ENCODE data around the gene TUBA4B. TPM values are rescaled to one million over a fixed set of nuclear protein-coding genes. Genes with fewer than 3 reads are reported as not detected.

TUBA4B gene
- total RNA-seq, 2 donors from 2014 or later: not detected

DNA sequence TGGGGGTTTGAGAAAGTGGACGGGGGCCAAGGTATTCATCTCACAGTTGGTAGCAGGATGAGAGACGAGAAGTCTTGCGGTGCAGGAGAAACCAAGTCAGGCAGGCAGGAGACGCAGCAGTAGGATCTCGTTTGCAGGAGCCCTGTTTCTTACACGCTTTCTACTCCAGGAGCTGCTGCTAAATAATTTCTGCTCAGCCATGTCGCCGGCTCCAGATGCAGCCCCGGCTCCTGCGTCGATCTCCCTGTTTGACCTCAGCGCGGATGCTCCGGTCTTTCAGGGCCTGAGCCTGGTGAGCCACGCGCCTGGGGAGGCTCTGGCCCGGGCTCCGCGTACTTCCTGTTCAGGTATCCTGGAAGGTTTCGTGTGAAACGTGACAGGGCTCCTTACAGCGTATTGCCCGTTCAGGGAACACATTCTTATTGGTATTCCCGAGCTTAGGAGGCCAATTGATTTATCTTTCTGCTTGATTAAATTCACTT is 22.9 kb upstream of the TUBA4B start:
- Mint-ChIP-seq H3K27ac (peak overlapping the region; percentile 93 to 95), H3K36me3 (peaks cover 39 to 70% of the 10 kb centered on the region in 2 donors), H3K9me3 (no peaks in the 10 kb centered on the region)
- peak; percentile 14 to 47 for ATAC-seq
- peak; percentile 56 to 64 for DNase-seq (ENCODE audit: low spot score in 2 of 2)

DNA sequence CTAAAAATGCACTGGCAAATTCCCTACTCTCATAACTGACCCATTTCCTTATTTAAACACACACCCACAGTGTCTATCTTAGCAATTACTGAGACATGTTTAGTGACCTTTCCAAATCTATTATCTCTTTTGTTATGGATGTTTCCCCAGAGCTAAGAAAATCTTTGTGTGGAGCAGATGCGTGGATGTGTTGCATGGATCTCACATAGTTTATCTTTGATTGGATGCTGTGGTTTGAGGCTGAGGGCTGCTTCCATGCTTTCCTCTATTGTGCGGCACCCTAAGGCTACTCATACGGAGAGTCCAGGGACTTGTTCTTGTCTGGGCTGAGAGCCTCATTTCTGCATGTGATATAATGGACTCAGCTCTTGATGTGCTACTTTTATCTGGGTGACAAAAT is 18.7 kb upstream of the TUBA4B start:
- no peaks in the 10 kb centered on the region for H3K9me3 Mint-ChIP-seq
- ATAC-seq (no peak), DNase-seq (ENCODE audit: low spot score in 2 of 2) (no peak)
- peaks cover 48 to 66% of the 10 kb centered on the region in 2 donors for H3K36me3 Mint-ChIP-seq
- H3K27ac Mint-ChIP-seq: peak overlapping the region; percentile 13 to 60

DNA sequence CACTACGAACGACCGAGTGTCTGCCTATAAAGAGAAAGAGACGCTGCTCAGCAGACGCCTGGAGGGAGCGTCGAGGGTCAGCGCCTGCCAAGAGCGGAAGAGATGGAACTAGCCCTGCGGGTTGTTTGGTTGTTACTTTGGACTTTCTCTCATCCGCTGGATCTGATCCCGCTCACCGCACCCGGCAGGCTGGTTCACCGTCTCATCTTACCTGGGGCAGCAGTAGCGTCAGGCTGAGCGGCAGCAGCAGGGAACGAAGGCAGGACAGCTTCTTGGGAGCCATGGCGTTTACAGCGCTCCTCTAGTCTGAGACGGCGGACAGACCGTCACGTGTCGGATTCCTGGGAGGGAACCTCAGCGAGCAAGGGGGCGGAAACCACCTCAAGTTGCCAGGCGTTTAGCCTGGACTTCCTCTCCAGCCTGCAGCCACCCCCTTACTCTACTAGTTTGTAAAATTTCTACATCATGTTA is 9.7 kb upstream of the TUBA4B start:
- H3K27ac Mint-ChIP-seq: no peak overlapping the region

DNA sequence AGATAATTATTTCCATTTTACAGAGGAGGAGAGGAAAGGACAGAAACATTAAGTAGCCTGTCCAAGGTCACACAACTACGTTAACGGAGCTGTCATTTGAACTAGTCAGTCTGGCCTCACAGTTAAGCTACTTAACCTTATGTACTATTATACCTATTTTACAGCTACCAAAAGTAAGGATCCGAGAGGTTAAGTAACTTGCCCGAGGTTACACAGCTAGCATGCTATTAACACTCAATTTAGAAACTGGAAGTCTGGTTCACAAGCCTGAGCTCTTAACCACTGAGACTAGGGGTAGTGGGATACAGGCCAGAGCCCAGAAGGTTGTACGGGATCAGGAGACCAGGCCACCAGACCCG is 8.3 kb upstream of the TUBA4B start:
- Mint-ChIP-seq H3K36me3 (peaks cover under 1 to 12% of the 10 kb centered on the region in 2 donors), H3K27ac (peak overlapping the region; percentile 97 to 99), H3K9me3 (no peaks in the 10 kb centered on the region)
- DNase-seq (ENCODE audit: low spot score in 2 of 2) (no peak), ATAC-seq (no peak)

More for the DNA sequence above, 9.7 kb upstream of the TUBA4B start:
- Mint-ChIP-seq H3K9me3 (no peaks in the 10 kb centered on the region), H3K36me3 (peaks cover 0 to 6% of the 10 kb centered on the region in 2 donors)
- DNase-seq (ENCODE audit: low spot score in 2 of 2) (no peak), ATAC-seq (no peak)

DNA sequence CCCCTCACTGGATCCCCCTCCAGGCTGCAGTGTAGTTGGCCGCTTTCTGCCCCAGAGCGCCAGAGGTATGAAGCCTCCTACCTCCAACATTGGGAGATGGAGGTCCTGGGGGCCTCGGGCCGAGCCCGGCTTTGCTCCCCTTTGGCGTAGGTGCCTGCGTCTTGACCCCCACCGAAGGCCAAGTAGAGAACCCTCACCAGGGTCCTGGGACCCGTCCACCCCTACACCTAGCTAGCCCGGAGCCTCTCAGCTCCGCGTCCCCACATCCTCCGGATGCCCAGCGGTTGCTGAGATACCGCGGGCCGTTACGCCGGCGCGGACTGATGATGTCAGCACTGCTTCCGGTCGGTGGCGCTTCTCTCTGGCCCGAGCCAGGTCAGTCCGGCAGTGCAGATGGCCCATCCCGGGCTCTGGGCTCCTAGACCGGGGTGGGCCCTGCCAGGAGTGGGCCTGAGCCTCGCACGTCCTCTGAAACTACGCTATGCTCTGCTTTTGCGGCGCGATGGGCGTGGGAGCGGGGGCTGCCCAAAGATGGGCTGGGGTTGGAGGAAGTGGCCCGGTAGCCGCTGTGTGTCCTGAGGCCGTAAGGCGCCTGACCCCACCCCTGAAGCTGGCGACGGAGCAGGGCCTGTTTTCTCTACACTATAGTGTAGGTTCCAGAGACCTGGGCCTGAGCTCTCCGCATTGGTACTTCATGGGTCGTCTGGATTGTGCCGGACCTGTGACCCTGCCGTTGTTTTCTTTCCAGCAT is 7.7 kb upstream of the TUBA4B start, which contains the start of the genes GLB1L and STK16:
Gene GLB1L (minus strand): TSS at position 297 of the 751 bp plus-strand sequence. CDS start 1,871 bp downstream, outside the sequence.
Gene STK16 (plus strand): TSS at position 332 of the 751 bp plus-strand sequence. CDS start 521 bp downstream, outside the sequence.
- Mint-ChIP-seq H3K9me3 (no peaks in the 10 kb centered on the region), H3K27ac (peak within 1 kb of the TSS; percentile 97 to 99), H3K36me3 (peaks cover 6 to 17% of the 10 kb centered on the region in 2 donors)
- DNase-seq (ENCODE audit: low spot score in 2 of 2): peak; percentile 88 to 94
- peak; percentile 66 to 83 for ATAC-seq

DNA sequence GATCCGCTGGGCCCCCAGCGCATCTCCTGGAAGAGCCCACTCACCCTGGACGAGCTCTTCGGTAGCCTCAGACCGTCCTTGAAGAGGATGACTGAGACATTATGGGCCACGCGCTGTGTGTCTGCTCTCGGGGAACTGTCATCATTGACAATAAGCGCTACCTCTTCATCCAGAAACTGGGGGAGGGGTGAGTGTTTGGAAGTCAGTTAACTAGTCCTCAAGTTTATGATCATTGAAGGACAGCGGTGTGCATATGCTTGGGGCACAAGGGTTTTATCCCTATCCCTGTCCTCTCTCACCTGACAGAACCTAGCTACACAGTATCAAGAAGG is 7.2 kb upstream of the TUBA4B start:
- peak overlapping the region; percentile 97 to 99 for H3K27ac Mint-ChIP-seq
- peak in 1 of 2 donors; percentile 27 for DNase-seq (ENCODE audit: low spot score in 2 of 2)

DNA sequence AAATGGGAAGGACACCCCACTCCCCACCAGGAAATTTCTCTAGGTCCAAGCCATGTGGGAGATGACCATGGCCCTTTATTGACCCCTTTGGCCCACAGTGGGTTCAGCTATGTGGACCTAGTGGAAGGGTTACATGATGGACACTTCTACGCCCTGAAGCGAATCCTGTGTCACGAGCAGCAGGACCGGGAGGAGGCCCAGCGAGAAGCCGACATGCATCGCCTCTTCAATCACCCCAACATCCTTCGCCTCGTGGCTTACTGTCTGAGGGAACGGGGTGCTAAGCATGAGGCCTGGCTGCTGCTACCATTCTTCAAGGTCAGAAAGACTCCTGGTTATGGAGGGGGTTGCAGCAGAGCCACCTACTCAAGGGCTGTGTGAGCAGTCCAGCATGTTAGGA is 6.5 kb upstream of the TUBA4B start:
- no peaks in the 10 kb centered on the region for H3K9me3 Mint-ChIP-seq
- H3K27ac Mint-ChIP-seq: peak overlapping the region; percentile 92 to 97
- no peak for ATAC-seq
- peaks cover 19 to 30% of the 10 kb centered on the region in 2 donors for H3K36me3 Mint-ChIP-seq
- no peak for DNase-seq (ENCODE audit: low spot score in 2 of 2)

More for the DNA sequence above, 7.2 kb upstream of the TUBA4B start:
- peaks cover 12 to 23% of the 10 kb centered on the region in 2 donors for H3K36me3 Mint-ChIP-seq
- peak in 1 of 2 donors; percentile 2 for ATAC-seq
- H3K9me3 Mint-ChIP-seq: no peaks in the 10 kb centered on the region

DNA sequence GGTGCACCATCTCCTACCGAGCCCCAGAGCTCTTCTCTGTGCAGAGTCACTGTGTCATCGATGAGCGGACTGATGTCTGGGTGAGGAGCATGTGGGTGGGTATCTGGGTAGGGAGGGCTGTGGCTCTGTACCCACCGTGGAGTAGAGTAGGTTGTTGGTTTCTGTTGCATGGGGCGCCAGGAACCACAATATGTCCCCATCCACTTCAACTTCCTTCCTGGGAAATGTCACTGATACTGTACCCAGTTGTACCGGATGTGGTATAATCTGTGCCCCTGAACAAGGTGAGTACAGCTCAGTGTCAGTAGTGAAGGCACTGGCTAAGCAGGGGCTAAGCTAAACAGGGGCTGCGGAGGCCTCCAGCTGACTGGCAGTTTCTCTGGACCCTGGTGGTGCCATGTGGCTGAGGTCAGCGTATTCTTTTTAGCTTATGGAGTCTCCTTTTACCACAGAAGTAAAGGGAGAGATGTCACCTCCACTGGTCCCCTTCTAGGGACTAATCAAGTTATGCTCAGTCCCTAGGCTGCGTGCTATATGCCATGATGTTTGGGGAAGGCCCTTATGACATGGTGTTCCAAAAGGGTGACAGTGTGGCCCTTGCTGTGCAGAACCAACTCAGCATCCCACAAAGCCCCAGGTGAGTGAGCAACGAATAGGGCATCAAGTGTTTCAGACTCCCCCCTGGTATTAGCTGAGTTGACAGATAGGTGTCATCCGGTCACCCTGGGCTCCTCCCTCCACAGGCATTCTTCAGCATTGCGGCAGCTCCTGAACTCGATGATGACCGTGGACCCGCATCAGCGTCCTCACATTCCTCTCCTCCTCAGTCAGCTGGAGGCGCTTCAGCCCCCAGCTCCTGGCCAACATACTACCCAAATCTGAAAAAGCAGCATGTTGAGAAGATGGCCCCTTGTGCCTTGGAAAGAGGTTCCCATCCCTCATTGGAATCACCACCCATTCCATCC is 5.1 kb upstream of the TUBA4B start:
- ATAC-seq (peak; percentile 46 to 73), DNase-seq (ENCODE audit: low spot score in 2 of 2) (peak; percentile 14 to 81)
- Mint-ChIP-seq H3K36me3 (peaks cover 33 to 44% of the 10 kb centered on the region in 2 donors), H3K27ac (peak overlapping the region; percentile 60 to 97), H3K9me3 (no peaks in the 10 kb centered on the region)

DNA sequence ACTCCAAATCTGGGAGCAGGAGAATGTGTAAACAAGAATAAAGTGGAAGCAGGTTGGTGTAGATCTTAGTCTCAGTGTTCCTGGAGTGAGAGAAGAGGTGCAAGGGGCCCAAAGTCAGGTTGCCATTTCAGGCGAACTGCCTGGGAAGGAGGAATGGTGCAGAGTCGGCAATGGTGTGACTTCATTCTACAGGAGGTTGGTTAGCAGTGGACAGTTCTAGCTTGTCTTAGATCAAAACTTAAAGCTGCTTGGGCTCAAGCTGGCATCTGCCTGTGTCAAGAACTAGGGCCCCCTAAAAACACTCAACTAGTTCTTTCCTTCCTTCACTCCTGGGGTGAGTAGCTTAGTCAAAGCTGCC is 4.2 kb upstream of the TUBA4B start:
- peak overlapping the region in 1 of 2 donors; percentile 70 for H3K27ac Mint-ChIP-seq
- H3K9me3 Mint-ChIP-seq: no peaks in the 10 kb centered on the region
- ATAC-seq (no peak), DNase-seq (ENCODE audit: low spot score in 2 of 2) (no peak)
- H3K36me3 Mint-ChIP-seq: peaks cover 39 to 50% of the 10 kb centered on the region in 2 donors

DNA sequence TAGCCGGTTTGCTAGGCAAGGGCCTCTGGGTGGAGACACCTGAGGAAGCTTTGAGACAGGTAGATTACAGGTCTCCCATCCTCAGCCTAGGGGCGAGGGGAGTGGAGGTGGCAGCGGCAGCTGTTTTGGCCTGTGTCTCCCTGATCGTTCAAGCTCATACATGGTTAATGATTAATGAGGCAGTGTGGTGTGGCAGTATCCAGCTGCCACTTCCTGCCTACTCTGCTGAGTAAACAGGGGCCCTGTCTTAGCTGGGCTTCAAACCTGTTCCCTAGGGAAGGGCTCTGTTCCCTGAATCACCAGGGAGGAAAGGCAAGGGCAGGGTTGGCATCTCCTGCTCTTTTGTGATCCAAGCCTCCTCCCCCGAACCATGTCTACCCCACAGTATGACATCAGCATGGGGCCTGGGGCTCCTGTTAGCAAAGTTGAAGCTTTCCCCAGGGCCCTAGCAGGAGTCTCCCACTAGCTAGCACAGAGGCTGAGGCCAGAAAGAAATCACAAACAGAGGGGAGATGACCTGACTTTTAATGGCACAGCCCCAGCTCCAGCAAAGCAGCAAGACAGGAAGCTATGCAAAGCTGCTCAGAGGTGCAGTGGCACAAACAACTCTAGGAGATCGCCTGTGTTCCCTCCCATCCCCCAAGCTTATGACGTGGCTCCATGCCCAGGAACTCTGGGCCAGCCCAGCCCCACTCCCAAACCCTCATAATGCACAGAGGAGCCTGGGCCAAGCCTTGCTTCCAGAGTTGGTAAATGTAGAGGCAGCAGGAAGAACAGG is 3.7 kb upstream of the TUBA4B start:
- DNase-seq (ENCODE audit: low spot score in 2 of 2) (no peak), ATAC-seq (no peak)
- Mint-ChIP-seq H3K27ac (peak overlapping the region; percentile 70 to 84), H3K9me3 (no peaks in the 10 kb centered on the region), H3K36me3 (peaks cover 39 to 50% of the 10 kb centered on the region in 2 donors)

DNA sequence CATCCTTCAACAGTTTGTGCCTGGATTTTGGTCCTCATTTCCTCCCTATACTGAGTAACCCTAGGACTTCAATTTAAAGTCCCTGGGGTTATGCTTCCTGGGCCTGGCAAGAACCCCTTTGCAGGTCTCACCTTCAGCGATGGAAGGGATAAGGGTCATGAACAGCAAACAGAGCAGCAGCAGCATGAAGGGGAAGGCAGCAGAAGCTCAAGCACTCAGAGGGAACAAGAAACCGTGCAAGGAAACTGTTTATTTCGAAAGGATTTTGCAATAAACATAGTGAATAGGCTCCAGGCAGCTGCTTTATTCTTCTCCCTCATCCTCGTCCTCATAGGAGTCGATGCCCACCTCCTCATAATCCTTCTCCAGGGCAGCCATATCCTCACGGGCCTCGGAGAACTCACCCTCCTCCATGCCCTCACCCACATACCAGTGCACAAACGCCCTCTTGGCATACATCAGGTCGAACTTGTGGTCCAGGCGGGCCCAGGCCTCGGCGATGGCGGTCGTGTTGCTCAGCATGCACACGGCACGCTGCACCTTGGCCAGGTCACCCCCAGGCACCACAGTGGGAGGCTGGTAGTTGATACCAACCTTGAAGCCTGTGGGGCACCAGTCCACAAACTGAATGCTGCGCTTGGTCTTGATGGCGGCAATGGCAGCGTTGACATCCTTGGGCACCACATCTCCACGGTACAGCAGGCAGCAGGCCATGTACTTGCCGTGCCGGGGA is 2.8 kb upstream of the TUBA4B start:
- DNase-seq (ENCODE audit: low spot score in 2 of 2): no peak
- peaks cover 39 to 50% of the 10 kb centered on the region in 2 donors for H3K36me3 Mint-ChIP-seq
- peak overlapping the region in 1 of 2 donors; percentile 70 for H3K27ac Mint-ChIP-seq
- ATAC-seq: no peak
- H3K9me3 Mint-ChIP-seq: no peaks in the 10 kb centered on the region

DNA sequence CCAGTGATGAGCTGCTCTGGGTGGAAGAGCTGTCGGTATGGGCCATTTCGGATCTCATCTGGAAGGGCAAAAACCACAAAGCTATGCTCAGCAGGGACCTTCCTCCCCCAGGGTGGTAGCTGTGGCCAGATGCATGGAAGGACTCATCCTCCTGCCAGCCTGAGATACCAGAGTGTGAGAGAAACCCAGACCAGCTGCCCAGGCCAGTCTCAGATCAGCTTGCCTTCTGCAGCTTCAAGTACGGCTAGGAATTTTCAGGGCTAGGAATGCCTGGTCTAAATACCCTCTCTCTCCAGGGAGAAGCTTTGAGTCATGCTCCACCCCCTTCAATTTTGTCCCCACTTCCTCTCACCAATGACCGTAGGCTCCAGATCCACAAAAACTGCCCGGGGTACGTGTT is 1.4 kb upstream of the TUBA4B start:
- DNase-seq (ENCODE audit: low spot score in 2 of 2): no peak
- no peaks in the 10 kb centered on the region for H3K9me3 Mint-ChIP-seq
- no peak for ATAC-seq
- peak overlapping the region; percentile 91 to 97 for H3K27ac Mint-ChIP-seq
- peaks cover 39 to 43% of the 10 kb centered on the region in 2 donors for H3K36me3 Mint-ChIP-seq

DNA sequence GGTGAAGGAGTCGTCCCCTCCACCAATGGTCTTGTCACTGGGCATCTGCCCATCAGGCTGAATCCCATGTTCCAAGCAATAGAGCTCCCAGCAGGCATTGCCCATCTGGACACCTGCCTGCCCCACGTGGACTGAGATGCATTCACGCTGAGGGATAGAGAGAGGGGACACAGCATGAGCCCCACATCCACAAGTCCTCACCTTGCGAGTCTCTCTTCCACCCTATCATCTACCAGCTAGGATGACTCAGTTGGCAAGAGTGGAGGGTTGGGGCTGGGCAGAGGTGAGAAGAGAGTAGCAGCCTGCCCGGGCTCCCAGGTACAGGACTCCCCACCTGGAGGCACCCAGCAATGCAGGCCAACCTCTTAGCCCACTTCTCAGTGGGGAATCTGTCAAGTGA is 959 bp upstream of the TUBA4B start:
- H3K27ac Mint-ChIP-seq: peak overlapping the region; percentile 91 to 97
- no peak for ATAC-seq
- peaks cover 39 to 43% of the 10 kb centered on the region in 2 donors for H3K36me3 Mint-ChIP-seq
- peak in 1 of 2 donors; percentile 20 for DNase-seq (ENCODE audit: low spot score in 2 of 2)
- H3K9me3 Mint-ChIP-seq: no peaks in the 10 kb centered on the region

DNA sequence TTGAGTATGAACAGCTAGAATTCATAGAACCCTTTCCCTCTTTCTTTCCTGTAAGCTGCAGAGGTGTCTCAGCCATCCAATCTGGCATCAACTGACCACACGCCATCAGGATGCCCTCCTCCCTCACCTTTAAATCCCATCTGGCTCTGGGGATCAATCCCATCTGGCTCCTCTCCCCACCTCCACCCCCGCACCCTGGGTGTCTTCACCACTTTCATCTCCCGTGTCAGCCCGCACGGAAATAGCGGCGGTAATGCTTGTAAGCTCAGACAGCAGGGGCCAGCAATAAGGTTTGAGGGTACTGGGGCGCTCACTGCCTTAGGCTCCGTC is 508 bp upstream of the TUBA4B start:
- ATAC-seq: peak in 1 of 2 donors; percentile 0
- Mint-ChIP-seq H3K36me3 (peaks cover 39 to 43% of the 10 kb centered on the region in 2 donors), H3K9me3 (no peaks in the 10 kb centered on the region), H3K27ac (peak overlapping the region; percentile 91 to 97)
- no peak for DNase-seq (ENCODE audit: low spot score in 2 of 2)

DNA sequence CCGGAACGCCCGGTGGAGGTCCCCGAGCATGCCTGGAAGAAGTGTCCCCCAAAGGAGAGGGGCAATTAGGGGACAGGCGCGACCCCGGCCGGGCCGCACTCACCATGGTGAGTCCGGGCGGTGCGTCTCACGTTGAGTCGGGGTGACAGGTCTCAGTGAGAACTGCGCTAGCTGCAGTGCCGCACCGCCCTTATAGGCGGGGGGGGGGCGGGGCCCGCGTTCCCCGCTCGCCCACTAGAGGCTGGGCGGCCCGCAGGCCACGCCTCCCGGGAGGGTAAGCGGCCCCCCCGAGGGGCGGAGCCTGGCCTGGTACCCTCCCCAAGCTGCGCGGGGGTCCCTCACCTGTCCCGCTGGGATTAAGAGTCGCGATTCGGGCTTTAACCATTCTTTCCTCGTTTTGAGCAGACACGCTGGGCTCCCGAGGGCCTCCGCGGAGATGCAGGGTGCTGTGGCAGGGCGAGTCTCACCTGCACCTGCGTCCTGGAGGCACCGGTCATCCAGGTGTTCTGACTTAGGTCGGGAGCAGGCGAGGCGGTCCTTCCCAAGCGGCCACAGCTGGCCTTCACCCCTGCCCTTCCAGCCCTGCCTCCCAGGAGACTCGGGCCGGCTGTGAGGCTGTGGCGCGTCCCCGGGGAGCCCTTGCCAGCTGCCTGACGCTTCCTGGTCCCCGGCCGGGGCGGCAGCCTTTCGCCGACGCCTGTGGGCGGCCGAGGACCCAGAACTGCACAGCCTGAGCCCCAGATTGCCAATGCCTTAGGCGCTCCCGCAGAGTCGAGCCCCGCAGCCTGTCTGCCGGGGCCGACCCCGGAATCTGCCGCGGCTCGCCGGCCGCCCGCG is 928 bp downstream of the TUBA4B start, which contains the start of gene TUBA4A:
Gene TUBA4A (minus strand): TSS at position 166 of the 837 bp plus-strand sequence. CDS start 60 bp downstream, at position 106.
- peak; percentile 69 to 78 for ATAC-seq
- H3K9me3 Mint-ChIP-seq: no peaks in the 10 kb centered on the region
- H3K36me3 Mint-ChIP-seq: peaks cover 39 to 43% of the 10 kb centered on the region in 2 donors
- peak; percentile 89 to 92 for DNase-seq (ENCODE audit: low spot score in 2 of 2)
- H3K27ac Mint-ChIP-seq: peak within 1 kb of the TSS; percentile 91 to 97
